Stimulated activated CD8-positive, alpha-beta memory T cell treated with anti-CD3 and anti-CD28 coated beads, Interleukin-12 subunit alpha, Interleukin-12 subunit beta, amount 100 ng/mL, for 1 hour (primary cell): ENCODE results near the gene FKBP1A.
"Not testable (repeated sequence)": the region's sequence is repeated elsewhere in the genome, so short reads cannot be mapped to it uniquely, and the experiment has no call there.

Experiments
- DNase-seq: peaks from one replicate; pipeline ENCODE4 v3.0.0-alpha.2; 2020; ENCODE audit warnings: low read depth

FKBP1A gene

GRCh38 chr20:1417273-1417672, 24.4 kb upstream of the FKBP1A start:
- DNase-seq, result no peak

GRCh38 chr20:1415667-1416468, 23.0 kb upstream of the FKBP1A start:
- no peak for DNase-seq

DNA sequence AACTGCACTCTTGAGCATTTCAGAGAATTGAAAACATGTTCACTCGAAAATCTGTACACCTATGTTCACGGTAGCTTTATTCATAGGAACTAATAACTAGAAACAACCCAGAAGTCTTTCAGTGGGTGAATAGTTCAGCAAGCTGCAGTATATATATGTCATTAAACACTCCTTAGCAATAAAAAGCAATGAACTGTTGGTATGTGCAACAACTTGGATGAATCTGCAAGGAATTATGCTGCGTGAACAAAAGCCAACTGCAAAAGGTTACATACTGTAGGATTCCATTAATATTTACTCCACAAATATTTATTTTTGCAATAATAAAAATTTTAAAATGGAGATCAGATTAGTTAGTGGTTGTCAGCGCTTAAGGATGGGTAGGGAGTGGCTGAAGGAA, 22.1 kb upstream of the FKBP1A start:
- no peak for DNase-seq

GRCh38 chr20:1405801-1406200, 12.9 kb upstream of the FKBP1A start:
- DNase-seq, result no peak

- DNase-seq, result no peak
Measured at GRCh38 chr20:1403624-1404023, 10.8 kb upstream of the FKBP1A start.

- DNase-seq, result no peak
Measured at GRCh38 chr20:1402149-1402548, 9.3 kb upstream of the FKBP1A start.

GRCh38 chr20:1401451-1401907, 8.6 kb upstream of the FKBP1A start:
- no peak for DNase-seq

- not testable (repeated sequence) for DNase-seq
Measured at GRCh38 chr20:1399678-1400366, 7.0 kb upstream of the FKBP1A start.

DNA sequence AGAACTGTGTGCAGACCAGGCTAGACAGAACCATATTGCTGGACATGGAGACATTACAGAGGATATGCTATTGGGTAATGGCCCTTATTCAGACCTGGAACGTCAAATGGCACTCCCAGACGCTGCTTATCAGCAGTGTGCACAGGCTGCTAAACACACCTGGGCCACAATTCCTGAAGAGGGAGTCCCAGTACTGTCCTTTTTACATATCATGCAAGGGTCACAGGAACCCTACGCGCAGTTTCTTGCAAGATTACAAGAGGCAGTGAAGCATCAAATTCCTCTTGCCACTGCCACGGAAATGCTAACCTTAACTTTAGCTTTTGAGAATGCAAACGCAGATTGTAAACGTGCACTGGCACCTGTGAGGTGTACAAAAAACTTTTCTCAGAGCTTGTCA, 5.3 kb upstream of the FKBP1A start:
- not testable (repeated sequence) for DNase-seq

DNA sequence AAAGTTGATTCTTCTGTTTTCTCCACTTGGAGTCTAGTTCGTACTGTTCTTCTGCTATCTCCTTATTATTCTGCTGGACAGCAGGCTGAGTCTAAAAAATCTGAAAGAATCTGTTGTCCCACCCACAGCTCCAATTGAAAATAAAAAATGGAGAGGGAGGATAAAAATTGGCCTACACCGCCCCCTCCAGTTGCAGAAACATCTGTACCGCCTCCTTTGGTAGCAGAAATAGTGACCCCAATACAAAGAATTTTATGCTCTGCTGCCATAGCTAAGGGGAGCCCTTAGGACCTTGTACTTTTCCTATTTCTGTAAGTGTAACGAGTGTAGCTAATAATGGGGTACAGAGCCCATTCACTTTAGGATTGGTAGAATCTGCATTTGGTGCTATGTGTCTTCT, 4.9 kb upstream of the FKBP1A start:
- DNase-seq, result no peak

DNA sequence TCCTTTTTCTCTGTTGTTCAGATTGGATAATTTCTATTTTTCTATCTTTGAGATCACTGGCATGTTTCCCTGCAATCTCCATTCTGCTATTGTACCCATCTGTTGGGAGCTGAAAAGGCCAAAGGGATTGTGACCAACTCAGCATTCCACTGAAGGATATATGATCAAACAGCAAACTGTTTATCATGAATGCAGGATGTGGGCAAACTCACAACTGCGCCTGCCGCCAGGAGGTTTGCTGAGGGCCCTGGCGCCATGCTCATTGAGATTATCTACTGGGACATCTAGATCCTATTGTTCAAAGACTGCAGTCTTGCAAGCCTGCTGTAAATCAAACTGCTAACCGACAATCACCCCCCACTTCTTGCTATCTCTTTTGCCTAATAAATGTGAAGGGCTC, 3.8 kb upstream of the FKBP1A start:
- no peak for DNase-seq

- no peak for DNase-seq
Measured at GRCh38 chr20:1396264-1396663, 3.4 kb upstream of the FKBP1A start.

GRCh38 chr20:1394686-1395085, 1.8 kb upstream of the FKBP1A start:
- DNase-seq, result no peak

DNA sequence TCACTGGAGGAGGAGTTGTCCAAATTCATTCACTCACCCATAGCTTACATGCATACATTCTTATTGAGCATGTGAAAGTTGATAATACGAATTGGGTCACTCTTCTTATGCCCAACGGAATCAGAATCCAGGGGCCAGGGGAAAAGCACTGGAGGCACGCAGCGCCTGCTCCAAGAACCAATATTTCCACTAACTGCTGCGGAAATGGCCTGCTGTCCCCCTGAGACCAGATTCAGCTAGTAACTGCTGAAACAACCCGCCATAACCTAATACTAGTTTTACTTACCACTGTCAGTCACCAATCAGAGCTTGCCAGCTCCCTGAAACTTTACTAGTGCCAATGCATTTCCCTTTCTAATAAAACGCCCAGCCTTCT, 641 bp upstream of the FKBP1A start:
- no peak for DNase-seq

DNA sequence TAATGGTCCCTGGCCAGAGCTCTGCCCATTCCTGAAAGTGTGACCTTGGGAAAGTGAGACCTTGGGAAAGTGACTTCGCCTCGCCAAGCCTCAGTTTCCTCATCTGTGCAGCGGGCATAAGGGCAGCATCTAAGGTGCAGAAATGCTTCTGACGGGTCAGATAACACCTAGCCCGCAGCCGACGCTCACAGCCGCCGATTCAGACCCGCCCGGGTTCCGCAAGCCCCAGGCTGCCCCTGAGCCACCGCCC, 486 bp downstream of the FKBP1A start:
- no peak for DNase-seq

DNA sequence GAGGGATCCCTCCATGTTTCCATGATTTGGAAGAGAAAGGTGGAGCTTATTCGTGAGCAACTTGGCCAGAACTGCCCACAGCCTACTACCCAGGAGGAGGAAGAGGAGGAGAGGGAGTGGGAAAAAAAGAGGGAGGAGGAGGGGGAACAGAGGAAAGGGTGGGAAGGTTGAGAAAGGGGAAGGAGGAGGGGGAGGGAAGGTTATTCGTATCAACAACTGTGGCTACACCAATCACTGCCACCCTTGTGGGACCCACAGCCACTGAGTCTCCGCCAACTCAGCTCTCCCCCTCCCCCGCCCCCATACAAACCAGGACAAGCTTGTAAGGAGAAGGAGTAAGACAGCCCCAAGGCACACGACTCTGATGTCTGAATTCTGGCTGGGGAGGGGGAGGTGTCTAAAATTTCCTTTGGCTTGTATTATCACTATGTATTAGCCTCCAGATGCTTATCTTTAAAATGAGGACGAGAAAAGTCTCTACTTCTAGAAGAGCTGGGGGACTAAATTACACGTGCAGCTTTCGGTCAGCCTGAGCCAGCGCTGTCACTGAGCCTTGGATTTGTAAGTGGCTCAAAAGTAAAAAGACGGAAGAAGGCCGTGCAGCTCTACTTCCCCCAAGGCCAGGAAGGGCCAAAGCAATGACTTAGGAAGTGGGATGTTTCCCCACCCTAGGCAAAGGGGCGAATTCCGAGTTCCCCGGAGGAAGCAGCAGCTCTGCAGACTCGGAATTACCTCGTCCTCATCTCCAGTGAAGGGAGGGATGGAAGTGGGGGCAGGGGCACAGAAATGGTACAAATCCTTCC, 1.0 kb downstream of the FKBP1A start:
- DNase-seq, result no peak

DNA sequence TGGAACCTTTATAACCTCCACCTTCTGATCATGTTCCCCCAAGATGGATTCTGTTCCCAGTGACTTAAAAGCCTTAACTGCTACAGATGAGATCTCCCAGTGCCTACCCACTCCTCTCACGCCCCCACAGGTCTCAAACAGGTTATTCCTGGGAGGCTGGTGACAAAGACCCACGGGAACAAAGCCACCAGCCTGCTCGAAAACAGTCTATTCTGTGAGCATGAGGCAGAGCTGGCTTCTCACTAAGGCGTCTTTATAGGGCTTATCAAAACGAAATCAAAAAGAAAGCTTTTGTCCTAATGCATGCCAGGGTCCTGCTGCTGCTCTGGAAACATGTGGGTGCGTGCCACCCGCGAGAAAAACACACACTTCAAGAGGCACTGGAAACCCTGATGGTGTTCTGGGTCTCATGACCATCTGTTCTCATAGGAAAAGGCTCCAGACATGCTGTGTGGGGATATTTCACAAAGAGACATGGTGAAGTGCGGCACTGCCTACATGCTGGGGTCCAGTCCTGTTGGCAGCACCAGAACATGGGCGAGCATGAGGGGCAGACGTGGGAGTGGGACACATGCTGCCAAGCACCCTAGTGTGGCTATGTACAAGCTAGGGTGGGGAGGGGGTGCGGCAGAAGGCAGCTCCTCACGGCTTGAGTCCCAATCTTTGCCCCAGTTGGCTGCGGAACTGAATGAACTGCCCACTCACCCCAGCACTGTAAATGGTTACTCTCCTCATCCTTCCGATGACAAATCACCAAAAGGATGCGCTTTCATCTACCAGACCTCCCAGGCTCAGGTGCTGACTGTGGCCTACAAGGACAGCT, 2.1 kb downstream of the FKBP1A start:
- DNase-seq, result no peak

DNA sequence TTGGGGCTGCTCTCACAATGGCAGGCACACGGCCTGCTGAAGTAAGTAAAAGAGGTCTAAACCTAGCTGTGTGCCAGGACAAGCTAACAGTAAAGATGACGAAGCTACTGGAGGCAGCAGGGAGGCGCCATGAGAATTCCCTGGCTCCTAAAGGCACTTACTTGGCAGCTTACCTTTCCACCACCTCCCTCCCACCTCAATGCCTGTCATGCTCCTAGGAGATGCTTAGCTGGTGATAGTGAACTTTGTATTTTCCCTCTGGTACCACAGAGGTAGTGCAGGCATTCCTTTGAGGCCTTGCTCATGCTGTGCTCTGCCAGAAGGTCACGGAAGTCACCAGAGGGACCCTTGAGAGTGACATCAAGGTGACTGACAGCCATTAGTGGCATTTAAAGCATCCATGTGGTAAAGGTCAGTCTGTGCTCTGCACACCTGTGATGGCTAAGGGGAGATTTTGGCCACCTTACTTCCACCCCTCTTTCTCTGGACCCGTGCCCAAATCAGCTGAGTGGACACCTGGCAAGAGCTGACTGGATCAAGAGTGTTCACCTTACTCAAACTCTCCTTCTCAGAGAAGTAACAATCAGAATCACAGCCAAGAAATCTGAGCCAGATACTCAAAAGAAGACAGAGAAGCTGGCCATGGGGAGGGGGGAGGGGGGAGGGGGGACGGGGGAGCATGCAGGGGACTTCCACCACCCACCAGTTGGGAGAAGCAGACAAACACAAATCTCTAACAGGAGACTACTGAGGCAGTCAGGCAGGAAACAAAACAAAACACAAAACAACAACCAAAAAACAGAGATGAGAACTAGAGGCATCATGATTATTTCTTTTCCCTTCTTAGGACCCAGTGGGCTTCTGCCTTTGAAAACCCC, 2.9 kb downstream of the FKBP1A start:
- DNase-seq, result no peak

GRCh38 chr20:1388741-1389483, 3.9 kb downstream of the FKBP1A start:
- DNase-seq, result no peak

DNA sequence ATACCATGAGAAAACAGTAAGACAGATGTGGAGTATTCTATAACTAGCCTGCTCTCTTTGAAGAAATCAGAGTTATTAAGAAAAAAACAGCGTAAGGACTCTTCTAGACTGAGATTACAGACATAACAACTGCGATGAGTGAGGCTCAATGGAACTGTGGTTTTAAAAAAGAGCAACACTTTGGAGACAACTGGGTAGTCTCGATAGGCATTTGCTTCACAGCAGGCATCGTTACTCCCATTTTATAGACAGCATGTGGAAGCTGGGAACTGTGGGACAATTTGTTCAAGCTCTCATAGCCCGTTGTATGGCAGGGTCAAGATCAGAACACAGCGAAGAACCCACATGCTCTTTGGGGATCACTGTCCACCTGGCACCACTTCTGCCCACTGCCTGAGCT, 4.6 kb downstream of the FKBP1A start:
- DNase-seq, result no peak

GRCh38 chr20:1386323-1386722, 6.5 kb downstream of the FKBP1A start:
- no peak for DNase-seq
